Duodenal mucosa (tissue), 2 donors: ENCODE data around the gene CCL18.
A peak's percentile ranks its signal among the peaks of the same experiment; 100 is the strongest.
"Not testable (repeated sequence)": the region's sequence is repeated elsewhere in the genome, so short reads cannot be mapped to it uniquely, and the experiment has no call there.

Experiments used
- H3K27ac ChIP-seq: one replicate; pipeline ENCODE4 v1.7.0; 2013; ENCODE audit warnings: low read depth, low read length
- H3K27me3 ChIP-seq, 2 donors: one replicate each; pipeline ENCODE4 v1.7.0; 2013; ENCODE audit warnings: low read length in 2 of 2, control low read depth in 1 of 2; ENCODE audit not compliant: insufficient read depth in 2 of 2, control insufficient read depth in 1 of 2
- H3K36me3 ChIP-seq, 2 donors: one replicate each; pipeline ENCODE4 v1.7.0; 2013; ENCODE audit warnings: low read length in 2 of 2, control low read depth in 1 of 2; ENCODE audit not compliant: insufficient read depth in 2 of 2, control insufficient read depth in 1 of 2
- H3K4me1 ChIP-seq, 2 donors: one replicate each; pipeline ENCODE4 v1.7.0; 2013; ENCODE audit warnings: low read length in 2 of 2, control low read depth in 1 of 2; ENCODE audit not compliant: insufficient read depth in 2 of 2, control insufficient read depth in 1 of 2
- H3K4me3 ChIP-seq, 2 donors: one replicate each; pipeline ENCODE4 v1.7.0; 2013; ENCODE audit warnings: low read length in 2 of 2, low read depth in 1 of 2
- H3K9ac ChIP-seq, 2 donors: one replicate each; pipeline ENCODE4 v1.7.0; 2013; ENCODE audit warnings: low read length in 2 of 2, low read depth in 1 of 2
- H3K9me3 ChIP-seq, 2 donors: one replicate each; pipeline ENCODE4 v1.7.0; 2013; ENCODE audit warnings: low read length in 2 of 2, control low read depth in 1 of 2; ENCODE audit not compliant: control insufficient read depth in 1 of 2

Gene CCL18

DNA sequence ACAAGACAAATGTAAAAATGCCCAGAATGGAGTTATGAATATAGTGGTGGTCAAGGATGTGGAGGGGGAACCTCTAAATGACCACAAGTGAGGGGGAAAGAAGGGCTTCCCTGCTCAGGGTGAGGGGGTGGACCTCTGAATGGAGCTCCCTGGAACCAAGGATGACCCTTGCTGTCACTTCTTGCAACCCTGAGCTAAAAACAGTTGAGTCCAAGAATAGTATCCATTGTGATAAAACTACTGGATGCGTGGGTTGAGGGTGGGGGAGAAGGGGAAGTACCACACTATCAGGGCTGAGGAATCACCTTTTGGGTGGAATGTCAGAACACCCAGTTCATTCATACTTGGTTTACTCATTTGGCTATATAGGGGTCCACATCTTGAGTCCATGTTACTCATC, 34.9 kb downstream of the CCL18 start:
- not testable (repeated sequence) for H3K9me3 ChIP-seq, H3K4me1 ChIP-seq, H3K9ac ChIP-seq, H3K27me3 ChIP-seq, H3K36me3 ChIP-seq, H3K27ac ChIP-seq, H3K4me3 ChIP-seq

DNA sequence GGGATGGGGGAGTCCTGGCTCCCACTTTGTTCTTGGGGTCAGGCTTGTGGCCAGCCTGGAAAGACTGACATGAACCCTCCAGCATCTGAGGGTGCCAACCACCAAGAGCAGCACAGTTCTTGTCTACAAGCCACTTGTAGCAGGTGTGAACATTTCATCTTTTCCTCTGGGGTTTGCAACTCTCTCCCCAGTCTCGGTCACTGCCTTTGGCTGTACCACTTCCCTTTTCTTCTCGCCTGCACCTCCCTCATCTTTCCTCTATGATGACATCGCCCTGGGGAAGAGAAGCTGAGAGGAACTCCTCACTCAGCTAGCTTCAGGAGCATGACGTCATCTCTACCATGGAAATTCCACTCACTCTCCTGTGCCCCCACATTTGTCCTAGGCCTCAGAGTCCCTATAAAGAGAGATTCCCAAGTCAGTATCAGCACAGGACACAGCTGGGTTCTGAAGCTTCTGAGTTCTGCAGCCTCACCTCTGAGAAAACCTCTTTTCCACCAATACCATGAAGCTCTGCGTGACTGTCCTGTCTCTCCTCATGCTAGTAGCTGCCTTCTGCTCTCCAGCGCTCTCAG, 39.4 kb downstream of the CCL18 start, which contains the start of gene CCL4:
Gene CCL4 (plus strand): TSS at position 427 of the 575 bp plus-strand sequence. CDS start 79 bp downstream, at position 506.
- not testable (repeated sequence) for H3K27me3 ChIP-seq, H3K9ac ChIP-seq, H3K9me3 ChIP-seq, H3K27ac ChIP-seq, H3K36me3 ChIP-seq, H3K4me1 ChIP-seq
- H3K4me3 ChIP-seq, result peak within 1 kb of the TSS in 1 of 2 donors; percentile 16

DNA sequence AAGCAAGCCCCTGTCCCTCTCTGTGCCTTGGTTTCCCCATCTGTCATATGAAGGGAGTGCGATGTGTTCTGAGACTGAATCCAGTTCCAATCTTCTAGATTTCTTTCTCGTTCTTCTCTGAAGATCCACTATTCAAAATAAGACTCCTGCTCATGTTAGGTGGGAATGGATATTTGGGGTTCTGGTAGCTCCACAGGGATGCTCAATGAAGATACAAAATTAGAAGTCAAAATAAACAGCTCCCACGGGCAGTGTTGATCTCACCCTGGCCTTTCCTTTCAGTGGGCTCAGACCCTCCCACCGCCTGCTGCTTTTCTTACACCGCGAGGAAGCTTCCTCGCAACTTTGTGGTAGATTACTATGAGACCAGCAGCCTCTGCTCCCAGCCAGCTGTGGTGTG, 40.2 kb downstream of the CCL18 start:
- H3K27ac ChIP-seq, H3K4me3 ChIP-seq, H3K9ac ChIP-seq, H3K36me3 ChIP-seq, H3K9me3 ChIP-seq, H3K27me3 ChIP-seq, H3K4me1 ChIP-seq: not testable (repeated sequence)

DNA sequence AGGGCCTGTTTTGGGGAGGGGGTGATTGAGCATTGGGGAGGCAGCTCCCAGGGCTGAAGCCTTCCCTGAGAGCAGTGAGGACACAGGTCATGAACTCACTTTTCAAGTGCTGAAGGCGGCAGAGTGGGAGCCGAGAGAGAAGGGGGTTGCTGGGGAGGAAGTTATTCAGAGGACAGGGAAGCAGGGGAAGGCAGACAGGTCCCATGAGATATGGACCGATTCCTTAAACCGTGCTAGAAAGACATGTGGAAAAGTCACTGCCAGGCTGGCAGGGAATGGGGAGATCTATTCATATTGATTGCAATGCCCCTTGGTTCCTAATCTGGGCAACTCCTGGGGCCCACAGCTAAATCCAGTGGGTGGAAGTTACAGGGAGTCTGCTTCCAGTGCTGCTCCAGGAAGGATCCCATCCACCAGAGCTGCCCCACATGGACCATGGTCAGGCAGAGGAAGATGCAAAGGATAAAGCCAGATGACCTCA, 40.7 kb downstream of the CCL18 start:
- Histone ChIP-seq H3K4me1 (peaks cover 0 to 4% of the 10 kb centered on the region in 2 donors), H3K27me3 (no peaks in the 10 kb centered on the region), H3K9me3 (no peaks in the 10 kb centered on the region), H3K9ac (peak overlapping the region in 1 of 2 donors; percentile 25), H3K4me3 (no peak overlapping the region), H3K36me3 (no peaks in the 10 kb centered on the region), H3K27ac (no peak overlapping the region)

DNA sequence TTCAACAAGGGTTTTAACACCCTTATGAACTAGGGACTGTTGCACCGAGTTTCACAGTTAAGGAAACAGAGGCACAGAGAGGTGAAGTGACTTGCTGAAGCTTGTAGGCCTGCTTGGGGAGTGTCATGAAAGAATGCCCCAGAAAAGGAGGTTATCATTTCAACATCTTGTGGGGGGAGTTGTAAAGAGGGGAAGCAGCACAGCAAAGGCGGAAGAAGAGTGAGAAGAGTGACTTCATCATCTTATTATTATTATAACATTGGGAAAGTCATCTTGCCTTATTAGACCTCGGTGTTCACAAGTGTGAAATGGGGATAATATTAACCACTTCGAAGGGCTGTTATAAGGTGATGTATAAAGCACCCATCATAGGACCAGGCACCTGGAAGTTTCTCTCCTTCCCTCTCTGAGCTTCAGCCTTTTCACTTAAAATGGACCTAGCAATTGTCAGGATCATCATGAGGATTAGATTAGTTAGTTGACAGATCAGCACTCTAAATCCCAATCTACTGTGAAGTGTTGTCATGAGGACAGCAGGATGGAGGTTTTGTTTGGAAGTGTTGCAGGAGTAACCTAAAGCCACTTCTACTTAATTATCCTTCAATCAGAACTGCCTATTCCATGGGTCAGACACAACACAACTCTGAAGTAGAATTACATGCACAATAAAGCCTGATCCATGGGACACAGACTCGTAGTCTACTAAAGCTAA, 41.9 kb downstream of the CCL18 start:
- H3K4me1 ChIP-seq, result peaks cover 0 to 4% of the 10 kb centered on the region in 2 donors
- no peak overlapping the region for H3K4me3 ChIP-seq
- no peak overlapping the region for H3K27ac ChIP-seq
- no peak overlapping the region for H3K9ac ChIP-seq
- no peaks in the 10 kb centered on the region for H3K36me3 ChIP-seq
- no peaks in the 10 kb centered on the region for H3K27me3 ChIP-seq
- H3K9me3 ChIP-seq, result no peaks in the 10 kb centered on the region

DNA sequence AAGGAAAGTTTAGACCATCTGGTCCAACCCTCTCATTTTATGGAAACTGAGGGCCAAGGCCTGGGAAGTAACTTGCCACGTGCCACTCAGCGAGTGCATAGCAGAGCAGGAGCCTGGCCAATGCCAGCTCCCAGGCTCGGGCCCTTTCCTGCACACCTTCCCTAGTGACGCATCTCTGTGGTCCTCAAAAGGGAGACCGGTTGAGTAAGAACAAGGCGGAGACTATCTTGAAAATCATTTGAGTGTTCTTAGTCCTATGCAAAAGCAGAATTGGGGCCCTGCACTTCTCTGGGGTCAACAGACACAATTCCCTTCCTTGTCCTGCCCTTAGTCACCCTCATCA, 42.4 kb downstream of the CCL18 start:
- Histone ChIP-seq H3K36me3 (no peaks in the 10 kb centered on the region), H3K9me3 (no peaks in the 10 kb centered on the region), H3K4me1 (peaks cover 0 to 4% of the 10 kb centered on the region in 2 donors), H3K27ac (no peak overlapping the region), H3K9ac (no peak overlapping the region), H3K27me3 (no peaks in the 10 kb centered on the region), H3K4me3 (no peak overlapping the region)

DNA sequence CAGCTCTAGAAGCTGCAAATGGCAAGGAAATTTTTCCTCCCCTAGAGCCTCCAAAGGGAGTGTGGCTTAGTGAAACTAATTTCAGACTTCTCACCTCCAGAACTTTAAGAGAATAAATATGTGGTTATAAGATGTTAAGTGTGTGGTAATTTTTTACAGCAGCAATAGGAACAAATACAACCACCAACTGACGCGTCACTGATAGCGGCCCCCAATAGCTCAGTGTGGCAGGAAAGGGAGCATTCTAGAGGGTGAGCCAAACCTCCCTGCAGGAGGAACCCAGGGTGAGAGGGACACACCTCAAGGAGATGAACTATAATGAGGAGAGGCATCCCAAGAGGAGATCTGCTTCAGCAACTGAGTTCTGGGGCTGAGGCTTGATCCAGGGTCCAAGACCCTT, 43.6 kb downstream of the CCL18 start:
- no peaks in the 10 kb centered on the region for H3K36me3 ChIP-seq
- H3K4me1 ChIP-seq, result peaks cover 0 to 4% of the 10 kb centered on the region in 2 donors
- no peak overlapping the region for H3K9ac ChIP-seq
- H3K9me3 ChIP-seq, result peaks cover 0 to 2% of the 10 kb centered on the region in 2 donors
- no peaks in the 10 kb centered on the region for H3K27me3 ChIP-seq
- H3K27ac ChIP-seq, result no peak overlapping the region
- no peak overlapping the region for H3K4me3 ChIP-seq

DNA sequence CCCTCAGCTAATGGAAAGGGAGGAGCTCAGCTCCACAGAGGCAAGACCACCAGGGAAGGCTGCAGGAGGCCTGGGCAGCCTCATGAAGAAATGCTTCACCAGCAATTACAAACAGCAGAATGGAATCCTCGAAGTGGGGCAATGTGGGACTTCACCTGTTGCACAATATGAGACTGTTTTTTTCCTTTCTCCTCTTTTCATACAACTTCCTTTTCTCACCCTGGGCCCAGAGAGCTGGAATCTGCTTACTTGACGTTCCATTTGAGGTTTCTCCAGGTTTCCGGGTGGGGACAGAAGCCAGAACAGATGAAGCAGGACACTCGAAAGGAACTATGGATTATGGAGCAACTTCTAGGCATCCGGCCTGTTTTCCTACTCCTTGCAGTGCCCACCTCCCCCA, 44.2 kb downstream of the CCL18 start:
- not testable (repeated sequence) for H3K9me3 ChIP-seq, H3K36me3 ChIP-seq, H3K27ac ChIP-seq, H3K27me3 ChIP-seq, H3K9ac ChIP-seq, H3K4me1 ChIP-seq, H3K4me3 ChIP-seq

DNA sequence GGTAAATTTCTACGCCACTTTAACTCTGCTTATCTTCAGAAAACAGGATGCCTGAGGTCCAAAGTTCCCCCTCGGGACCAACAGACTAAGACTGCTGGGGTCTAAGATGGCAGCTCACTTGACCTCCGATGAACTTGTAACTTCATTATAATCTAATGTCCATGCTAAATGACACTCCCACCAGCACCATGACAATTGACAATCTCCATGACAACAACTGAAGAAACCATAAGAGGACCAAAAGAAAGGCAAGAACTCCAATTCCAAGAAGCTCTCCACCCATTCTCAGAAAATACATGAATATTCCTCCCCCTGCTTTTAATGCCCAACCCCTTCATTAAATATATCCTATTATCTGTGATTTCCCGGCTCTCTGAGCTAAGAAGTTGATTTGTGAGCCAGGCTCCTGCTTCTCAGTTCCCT, 47.0 kb downstream of the CCL18 start:
- Histone ChIP-seq H3K36me3 (no peaks in the 10 kb centered on the region), H3K4me1 (no peaks in the 10 kb centered on the region), H3K9ac (no peak overlapping the region), H3K27me3 (no peaks in the 10 kb centered on the region), H3K4me3 (no peak overlapping the region), H3K9me3 (peaks cover 0 to 2% of the 10 kb centered on the region in 2 donors), H3K27ac (no peak overlapping the region)

DNA sequence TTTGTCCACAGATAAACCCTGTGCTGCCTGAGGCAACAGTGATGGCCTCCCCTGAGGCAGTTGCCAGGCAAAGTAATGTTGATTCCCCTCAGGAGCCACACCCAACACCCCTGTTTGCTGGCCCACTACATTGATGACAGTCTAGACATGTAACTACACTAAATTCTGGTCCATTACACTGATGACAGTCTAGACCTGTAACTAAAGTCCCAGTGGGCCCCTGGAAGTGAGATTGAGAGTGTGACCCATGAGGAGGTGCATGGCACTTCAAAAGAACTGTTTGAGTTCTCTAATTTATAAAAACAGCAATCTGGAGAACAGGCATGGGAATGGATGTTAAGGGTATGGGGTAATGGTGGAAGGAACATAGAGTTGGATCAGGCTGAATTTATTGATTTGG, 48.5 kb downstream of the CCL18 start:
- Histone ChIP-seq H3K4me3 (no peak overlapping the region), H3K4me1 (no peaks in the 10 kb centered on the region), H3K36me3 (no peaks in the 10 kb centered on the region), H3K27me3 (no peaks in the 10 kb centered on the region), H3K27ac (no peak overlapping the region), H3K9me3 (peaks cover 0 to 2% of the 10 kb centered on the region in 2 donors), H3K9ac (no peak overlapping the region)
